ENCODE measurements around the gene CST1.

GRCh38 chr20:23744817-23745216 lies 5.9 kb downstream of the CST1 start:
- TF ChIP-seq CTCF (IDR thresholded peaks at IDR 0.05) = no peak
- no peak for TF ChIP-seq POLR2A (IDR thresholded peaks at IDR 0.05)
- no peak for TF ChIP-seq EP300 (IDR thresholded peaks at IDR 0.05)
- no peak for TF ChIP-seq POLR2AphosphoS5 (IDR thresholded peaks at IDR 0.05)
